ENCODE data around the gene SLFNL1. TPM values are rescaled to one million over a fixed set of nuclear protein-coding genes. Genes with fewer than 3 reads are reported as not detected.

The SLFNL1 gene
- total RNA-seq, 1 experiment from 2014 or later = not detected

GRCh38 chr1:41023279-41023990 lies 1.9 kb upstream of the SLFNL1 start:
- DNase-seq (ENCODE audit: low read depth) = no peak
- in situ Hi-C loops (cut with HindIII; ENCODE audit: low pct_unique_long_range_greater_than_20kb, low sequenced_read_pairs) = no loop called here

- in situ Hi-C loops (cut with HindIII; ENCODE audit: low pct_unique_long_range_greater_than_20kb, low sequenced_read_pairs) = no loop called here
- DNase-seq (ENCODE audit: low read depth) = no peak
Observed at GRCh38 chr1:41022424-41022823, 899 bp upstream of the SLFNL1 start.

GRCh38 chr1:41020654-41021053 lies 871 bp downstream of the SLFNL1 start:
- in situ Hi-C loops (cut with HindIII; ENCODE audit: low pct_unique_long_range_greater_than_20kb, low sequenced_read_pairs) = no loop called here
- no peak for DNase-seq (ENCODE audit: low read depth)

- in situ Hi-C loops (cut with HindIII; ENCODE audit: low pct_unique_long_range_greater_than_20kb, low sequenced_read_pairs) = no loop called here
- DNase-seq (ENCODE audit: low read depth) = no peak
Observed at GRCh38 chr1:41020109-41020576, 1.4 kb downstream of the SLFNL1 start.

GRCh38 chr1:41019353-41019745 lies 2.2 kb downstream of the SLFNL1 start:
- no peak for DNase-seq (ENCODE audit: low read depth)
- in situ Hi-C loops (cut with HindIII; ENCODE audit: low pct_unique_long_range_greater_than_20kb, low sequenced_read_pairs) = no loop called here

- no peak for DNase-seq (ENCODE audit: low read depth)
- in situ Hi-C loops (cut with HindIII; ENCODE audit: low pct_unique_long_range_greater_than_20kb, low sequenced_read_pairs) = no loop called here
Observed at GRCh38 chr1:41018018-41018410, 3.5 kb downstream of the SLFNL1 start.

GRCh38 chr1:41017141-41018017 lies 4.1 kb downstream of the SLFNL1 start:
- DNase-seq (ENCODE audit: low read depth) = no peak
- in situ Hi-C loops (cut with HindIII; ENCODE audit: low pct_unique_long_range_greater_than_20kb, low sequenced_read_pairs) = no loop called here

GRCh38 chr1:41015897-41016470 lies 5.5 kb downstream of the SLFNL1 start:
- in situ Hi-C loops (cut with HindIII; ENCODE audit: low pct_unique_long_range_greater_than_20kb, low sequenced_read_pairs) = no loop called here
- no peak for DNase-seq (ENCODE audit: low read depth)

GRCh38 chr1:41015281-41015896 lies 6.1 kb downstream of the SLFNL1 start:
- no peak for DNase-seq (ENCODE audit: low read depth)
- in situ Hi-C loops (cut with HindIII; ENCODE audit: low pct_unique_long_range_greater_than_20kb, low sequenced_read_pairs) = no loop called here

- in situ Hi-C loops (cut with HindIII; ENCODE audit: low pct_unique_long_range_greater_than_20kb, low sequenced_read_pairs) = no loop called here
- DNase-seq (ENCODE audit: low read depth) = no peak
Observed at GRCh38 chr1:41014871-41015270, 6.7 kb downstream of the SLFNL1 start.

GRCh38 chr1:41013796-41014195 lies 7.7 kb downstream of the SLFNL1 start:
- in situ Hi-C loops (cut with HindIII; ENCODE audit: low pct_unique_long_range_greater_than_20kb, low sequenced_read_pairs) = no loop called here
- DNase-seq (ENCODE audit: low read depth) = no peak

- DNase-seq (ENCODE audit: low read depth) = no peak
- in situ Hi-C loops (cut with HindIII; ENCODE audit: low pct_unique_long_range_greater_than_20kb, low sequenced_read_pairs) = no loop called here
Observed at GRCh38 chr1:41013024-41013423, 8.5 kb downstream of the SLFNL1 start.

GRCh38 chr1:41010345-41010744 lies 11.2 kb downstream of the SLFNL1 start:
- DNase-seq (ENCODE audit: low read depth) = no peak
- in situ Hi-C loops (cut with HindIII; ENCODE audit: low pct_unique_long_range_greater_than_20kb, low sequenced_read_pairs) = no loop called here

GRCh38 chr1:41009466-41009865 lies 12.1 kb downstream of the SLFNL1 start:
- peak; percentile 28 for DNase-seq (ENCODE audit: low read depth)

GRCh38 chr1:41006942-41007865 lies 14.3 kb downstream of the SLFNL1 start:
- in situ Hi-C loops (cut with HindIII; ENCODE audit: low pct_unique_long_range_greater_than_20kb, low sequenced_read_pairs) = no loop called here

More at GRCh38 chr1:41009466-41009865, 12.1 kb downstream of the SLFNL1 start:
- in situ Hi-C loops (cut with HindIII; ENCODE audit: low pct_unique_long_range_greater_than_20kb, low sequenced_read_pairs) = no loop called here

GRCh38 chr1:41005876-41006275 lies 15.6 kb downstream of the SLFNL1 start:
- in situ Hi-C loops (cut with HindIII; ENCODE audit: low pct_unique_long_range_greater_than_20kb, low sequenced_read_pairs) = no loop called here
- DNase-seq (ENCODE audit: low read depth) = no peak

More at GRCh38 chr1:41006942-41007865, 14.3 kb downstream of the SLFNL1 start:
- DNase-seq (ENCODE audit: low read depth) = no peak

- DNase-seq (ENCODE audit: low read depth) = peak; percentile 93
- in situ Hi-C loops (cut with HindIII; ENCODE audit: low pct_unique_long_range_greater_than_20kb, low sequenced_read_pairs) = no loop called here
Observed at GRCh38 chr1:41003640-41004220, 17.8 kb downstream of the SLFNL1 start.

All from Caki2 (cell line).